GM19328 (cell line): ENCODE measurements around the gene SGK2.
A peak's percentile ranks its signal among the peaks of the same experiment; 100 is the strongest.
"Not testable (repeated sequence)": the region's sequence is repeated elsewhere in the genome, so short reads cannot be mapped to it uniquely, and the experiment has no call there.

Experiments
- ATAC-seq: cut with Tn5 transposase; IDR thresholded peaks from one replicate; pipeline ENCODE4 v1.9.1; 2021; ENCODE audit warnings: mild to moderate bottlenecking, moderate library complexity; ENCODE audit not compliant: unreplicated experiment

SGK2 gene

GRCh38 chr20:43590392-43591303 lies 31.8 kb downstream of the SGK2 start, which contains the start of gene IFT52:
IFT52 (plus strand) TSS chr20:43590937; CDS start chr20:43594699, 3,762 bp downstream.
- ATAC-seq = peak; percentile 99

GRCh38 chr20:43601960-43602359 lies 43.1 kb downstream of the SGK2 start:
- not testable (repeated sequence) for ATAC-seq

GRCh38 chr20:43603124-43603523 lies 44.3 kb downstream of the SGK2 start:
- no peak for ATAC-seq

GRCh38 chr20:43605715-43606114 lies 46.9 kb downstream of the SGK2 start:
- ATAC-seq = no peak

GRCh38 chr20:43607278-43607677 lies 48.5 kb downstream of the SGK2 start:
- ATAC-seq = not testable (repeated sequence)

- no peak for ATAC-seq
Observed at GRCh38 chr20:43631598-43631997, 72.8 kb downstream of the SGK2 start.
